Middle frontal gyrus (tissue), 1 donor: ENCODE data around the gene GALNS.

Experiments used
- DNase-seq: peaks from one replicate; pipeline ENCODE4 v3.0.0-alpha.2; 2015; ENCODE audit warnings: low spot score; ENCODE audit errors: extremely low spot score

Gene GALNS

GRCh38 chr16:88770461-88771293 is 86.1 kb downstream of the GALNS start:
- no peak for DNase-seq

- DNase-seq, result no peak
Observed at GRCh38 chr16:88769617-88770460, 86.9 kb downstream of the GALNS start.

GRCh38 chr16:88768071-88768783 is 88.5 kb downstream of the GALNS start:
- DNase-seq, result no peak

GRCh38 chr16:88767546-88768070 is 89.1 kb downstream of the GALNS start:
- no peak for DNase-seq

GRCh38 chr16:88766975-88767374 is 89.8 kb downstream of the GALNS start:
- no peak for DNase-seq

- no peak for DNase-seq
Observed at GRCh38 chr16:88764913-88765349, 91.8 kb downstream of the GALNS start.

GRCh38 chr16:88764080-88764479 is 92.7 kb downstream of the GALNS start:
- no peak for DNase-seq
